ENCODE results near the gene TSPAN12.

Gene TSPAN12

DNA sequence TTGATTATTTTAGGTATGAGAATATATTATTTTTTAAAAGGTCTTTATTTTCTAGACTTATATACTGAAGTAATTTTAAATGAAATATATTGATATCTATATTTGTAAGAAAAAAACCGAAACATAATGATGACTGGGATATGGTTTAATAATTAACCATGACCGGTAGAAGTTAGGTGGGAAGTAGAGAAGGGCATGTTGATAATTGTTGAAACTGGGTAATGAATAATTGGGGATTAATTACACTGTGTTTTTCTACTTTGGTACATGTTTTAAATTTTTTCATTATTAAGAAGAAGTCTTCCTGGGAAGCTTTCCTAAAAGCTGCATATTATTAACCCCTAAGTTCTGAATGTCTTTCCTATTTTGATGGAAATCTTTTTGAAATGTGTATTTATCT is 16.3 kb downstream of the TSPAN12 start:
- DNase-seq (ENCODE audit: extremely low read depth, low read depth), result no peak
- TF ChIP-seq, protein P1, sequence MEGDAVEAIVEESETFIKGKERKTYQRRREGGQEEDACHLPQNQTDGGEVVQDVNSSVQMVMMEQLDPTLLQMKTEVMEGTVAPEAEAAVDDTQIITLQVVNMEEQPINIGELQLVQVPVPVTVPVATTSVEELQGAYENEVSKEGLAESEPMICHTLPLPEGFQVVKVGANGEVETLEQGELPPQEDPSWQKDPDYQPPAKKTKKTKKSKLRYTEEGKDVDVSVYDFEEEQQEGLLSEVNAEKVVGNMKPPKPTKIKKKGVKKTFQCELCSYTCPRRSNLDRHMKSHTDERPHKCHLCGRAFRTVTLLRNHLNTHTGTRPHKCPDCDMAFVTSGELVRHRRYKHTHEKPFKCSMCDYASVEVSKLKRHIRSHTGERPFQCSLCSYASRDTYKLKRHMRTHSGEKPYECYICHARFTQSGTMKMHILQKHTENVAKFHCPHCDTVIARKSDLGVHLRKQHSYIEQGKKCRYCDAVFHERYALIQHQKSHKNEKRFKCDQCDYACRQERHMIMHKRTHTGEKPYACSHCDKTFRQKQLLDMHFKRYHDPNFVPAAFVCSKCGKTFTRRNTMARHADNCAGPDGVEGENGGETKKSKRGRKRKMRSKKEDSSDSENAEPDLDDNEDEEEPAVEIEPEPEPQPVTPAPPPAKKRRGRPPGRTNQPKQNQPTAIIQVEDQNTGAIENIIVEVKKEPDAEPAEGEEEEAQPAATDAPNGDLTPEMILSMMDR (IDR thresholded peaks at IDR 0.05; ENCODE audit: low read depth, low read length), result no peak

DNA sequence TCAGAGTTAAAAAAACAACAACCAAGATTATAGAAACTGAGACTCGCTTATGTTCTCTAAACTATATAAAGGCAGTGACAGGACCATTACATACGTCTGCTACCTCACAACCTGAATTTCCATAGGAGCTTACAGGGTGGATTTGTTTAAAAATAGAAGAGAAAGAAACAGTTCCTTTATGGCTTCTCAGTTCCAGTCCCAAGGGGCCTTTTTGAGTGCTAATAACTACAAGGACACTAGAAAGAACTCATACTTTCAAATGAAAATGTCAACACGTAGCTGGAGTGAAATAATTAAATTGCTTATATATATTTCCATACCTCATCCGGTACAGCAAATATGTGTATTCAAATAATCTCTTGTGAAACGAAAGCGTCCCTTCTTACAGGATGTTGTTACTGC is 19.7 kb downstream of the TSPAN12 start:
- no peak for DNase-seq (ENCODE audit: extremely low read depth, low read depth)
- TF ChIP-seq, protein P1 (IDR thresholded peaks at IDR 0.05; ENCODE audit: low read depth, low read length), result no peak

DNA sequence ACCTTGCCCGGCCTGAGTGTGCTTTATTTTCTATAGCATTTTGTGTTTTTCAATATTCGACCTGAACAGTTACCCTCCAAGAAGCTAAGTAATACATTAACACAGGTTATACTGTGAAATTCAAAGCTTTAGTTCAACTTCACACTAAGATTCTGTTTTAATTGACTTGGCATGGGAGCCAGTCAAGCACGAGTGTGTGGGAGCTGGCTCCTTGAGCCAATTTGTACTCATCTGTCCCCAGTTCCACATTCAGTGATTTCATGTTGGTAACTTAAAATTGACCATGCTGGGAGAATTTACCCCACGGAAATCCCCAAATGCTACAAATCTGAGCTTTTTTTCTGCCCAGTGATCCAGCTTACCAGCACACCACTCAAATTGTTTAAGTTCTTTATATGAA is 20.3 kb downstream of the TSPAN12 start:
- DNase-seq (ENCODE audit: extremely low read depth, low read depth), result no peak
- TF ChIP-seq, protein P1 (IDR thresholded peaks at IDR 0.05; ENCODE audit: low read depth, low read length), result no peak

GRCh38 chr7:120836556-120837115 is 21.3 kb downstream of the TSPAN12 start:
- no peak for DNase-seq (ENCODE audit: extremely low read depth, low read depth)
- TF ChIP-seq, protein P1 (IDR thresholded peaks at IDR 0.05; ENCODE audit: low read depth, low read length), result no peak

GRCh38 chr7:120834726-120835125 is 23.2 kb downstream of the TSPAN12 start:
- DNase-seq (ENCODE audit: extremely low read depth, low read depth), result no peak
- TF ChIP-seq, protein P1 (IDR thresholded peaks at IDR 0.05; ENCODE audit: low read depth, low read length), result no peak

DNA sequence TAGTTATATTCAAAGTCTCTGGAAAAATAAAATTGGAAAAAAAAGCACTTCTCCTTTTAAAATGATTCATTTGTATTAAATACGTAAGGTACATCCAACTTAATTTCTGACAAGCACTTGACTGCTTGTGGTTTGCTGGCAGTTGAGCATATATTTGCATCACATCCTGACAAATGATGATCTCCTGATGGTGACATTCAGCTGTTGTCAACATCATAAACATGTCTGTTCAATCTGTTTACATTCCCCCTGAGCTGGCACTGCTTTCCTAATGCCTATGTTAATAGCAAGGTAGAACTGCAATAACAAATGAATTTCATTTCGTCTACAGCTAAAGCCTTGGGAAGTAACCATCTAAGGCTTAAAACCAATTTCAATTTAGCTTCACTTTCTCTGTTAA is 24.4 kb downstream of the TSPAN12 start:
- no peak for DNase-seq (ENCODE audit: extremely low read depth, low read depth)
- TF ChIP-seq, protein P1 (IDR thresholded peaks at IDR 0.05; ENCODE audit: low read depth, low read length), result no peak

GRCh38 chr7:120832803-120833202 is 25.1 kb downstream of the TSPAN12 start:
- TF ChIP-seq, protein P1 (IDR thresholded peaks at IDR 0.05; ENCODE audit: low read depth, low read length), result no peak
- DNase-seq (ENCODE audit: extremely low read depth, low read depth), result no peak

Data from AG09319 (cell line).